H9 (cell line): ENCODE results near the gene SEL1L2. TPM values are rescaled to one million over a fixed set of nuclear protein-coding genes. Genes with fewer than 3 reads are reported as not detected.

ENCODE experiments used
- DNase-seq: peaks from one replicate; pipeline ENCODE4 v3.0.0-alpha.2; 2017
- H2AFZ ChIP-seq: one replicate; pipeline ENCODE4 v1.6.1; 2013; ENCODE audit warnings: mild to moderate bottlenecking, low read length, control low read depth, moderate library complexity
- H2AK5ac ChIP-seq: 2 replicates; pipeline ENCODE4 v1.6.1; 2013; ENCODE audit warnings: low read length, control low read depth, mixed read lengths; ENCODE audit not compliant: insufficient read length
- H2BK120ac ChIP-seq: one replicate; pipeline ENCODE4 v1.6.1; 2013; ENCODE audit warnings: low read depth, mild to moderate bottlenecking, low read length, control low read depth, inconsistent platforms; ENCODE audit not compliant: poor library complexity, severe bottlenecking
- H2BK12ac ChIP-seq: 2 replicates; pipeline ENCODE4 v1.6.1; 2013; ENCODE audit warnings: low read length, control low read depth, mixed read lengths, low read depth; ENCODE audit not compliant: insufficient read length
- H2BK15ac ChIP-seq: 2 replicates; pipeline ENCODE4 v1.6.1; 2013; ENCODE audit warnings: low read depth, low read length, control low read depth
- H2BK20ac ChIP-seq: one replicate; pipeline ENCODE4 v1.6.1; 2013; ENCODE audit warnings: low read depth, mild to moderate bottlenecking, low read length, control low read depth, inconsistent platforms; ENCODE audit not compliant: poor library complexity, severe bottlenecking
- H2BK5ac ChIP-seq: 2 replicates; pipeline ENCODE4 v1.6.1; 2013; ENCODE audit warnings: low read length, control low read depth, mixed read lengths; ENCODE audit not compliant: insufficient read length
- H3K14ac ChIP-seq: 2 replicates; pipeline ENCODE4 v1.6.1; 2013; ENCODE audit warnings: low read length, control low read depth; ENCODE audit not compliant: insufficient read depth
- H3K18ac ChIP-seq: 2 replicates; pipeline ENCODE4 v1.6.1; 2013; ENCODE audit warnings: low read depth, mild to moderate bottlenecking, mixed read lengths, low read length, control low read depth; ENCODE audit not compliant: insufficient read length
- H3K23ac ChIP-seq: 2 replicates; pipeline ENCODE4 v1.6.1; 2013; ENCODE audit warnings: low read length, control low read depth, mixed read lengths, low read depth; ENCODE audit not compliant: insufficient read length
- H3K23me2 ChIP-seq: 2 replicates; pipeline ENCODE4 v1.6.1; 2013; ENCODE audit warnings: low read depth, mild to moderate bottlenecking, mixed read lengths, low read length, control low read depth; ENCODE audit not compliant: insufficient read length, poor library complexity, severe bottlenecking
- H3K27ac ChIP-seq: 2 replicates; pipeline ENCODE4 v1.5.1; 2013; ENCODE audit warnings: low read length, control low read depth, mixed read lengths, low read depth; ENCODE audit not compliant: insufficient read length
- H3K27me3 ChIP-seq: 2 replicates; pipeline ENCODE4 v1.6.1; 2013; ENCODE audit warnings: low read length, control low read depth, inconsistent platforms; ENCODE audit not compliant: insufficient read depth
- H3K4ac ChIP-seq: 2 replicates; pipeline ENCODE4 v1.6.1; 2013; ENCODE audit warnings: low read depth, mild to moderate bottlenecking, control low read depth, inconsistent platforms, low read length, moderate library complexity
- H3K4me1 ChIP-seq: 2 replicates; pipeline ENCODE4 v1.6.1; 2013; ENCODE audit warnings: low read length, control low read depth, inconsistent platforms; ENCODE audit not compliant: insufficient read depth
- H3K4me2 ChIP-seq: 2 replicates; pipeline ENCODE4 v1.6.1; 2013; ENCODE audit warnings: low read length, control low read depth, mixed read lengths; ENCODE audit not compliant: insufficient read length, insufficient read depth
- H3K56ac ChIP-seq: 2 replicates; pipeline ENCODE4 v1.6.1; 2013; ENCODE audit warnings: low read depth, mild to moderate bottlenecking, mixed read lengths, low read length, control low read depth; ENCODE audit not compliant: insufficient read length
- H3K79me1 ChIP-seq: 2 replicates; pipeline ENCODE4 v1.6.1; 2013; ENCODE audit warnings: low read depth, mild to moderate bottlenecking, moderate library complexity, low read length, control low read depth, inconsistent platforms; ENCODE audit not compliant: insufficient read depth, poor library complexity, severe bottlenecking
- H3K79me2 ChIP-seq: 2 replicates; pipeline ENCODE4 v1.6.1; 2013; ENCODE audit warnings: low read length, control low read depth, inconsistent platforms; ENCODE audit not compliant: insufficient read depth
- H3K9ac ChIP-seq: 2 replicates; pipeline ENCODE4 v1.6.1; 2013; ENCODE audit warnings: low read length, control low read depth, mixed read lengths; ENCODE audit not compliant: insufficient read length; ENCODE audit errors: extremely low read depth
- H3K9me3 ChIP-seq: one replicate; pipeline ENCODE4 v1.6.1; 2013; ENCODE audit warnings: low read depth, low read length, inconsistent platforms; ENCODE audit not compliant: control insufficient read depth
- H3T11ph ChIP-seq: one replicate; pipeline ENCODE4 v1.6.1; 2013; ENCODE audit warnings: mild to moderate bottlenecking, low read length, control low read depth, inconsistent platforms
- H4K20me1 ChIP-seq: one replicate; pipeline ENCODE4 v1.6.1; 2013; ENCODE audit not compliant: control insufficient read depth, insufficient read length, insufficient read depth
- H4K5ac ChIP-seq: 2 replicates; pipeline ENCODE4 v1.6.1; 2013; ENCODE audit warnings: low read depth, mild to moderate bottlenecking, mixed read lengths, low read length, control low read depth; ENCODE audit not compliant: insufficient read length
- H4K8ac ChIP-seq: replicated peaks from 2 replicates; pipeline ENCODE4 v1.6.1; 2013; ENCODE audit warnings: low read length, control low read depth, mixed read lengths, low read depth; ENCODE audit not compliant: insufficient read length
- H4K91ac ChIP-seq: 2 replicates; pipeline ENCODE4 v1.6.1; 2013; ENCODE audit warnings: low read depth, mild to moderate bottlenecking, moderate library complexity, mixed read lengths, low read length, control low read depth; ENCODE audit not compliant: insufficient read length
- H3K27ac Mint-ChIP-seq, 3 experiments: 2 replicates in 2 of 3; 3 replicates in 1 of 3; pipeline ENCODE4 v1.8.0; 2020 to 2021; ENCODE audit warnings: mixed read lengths in 3 of 3, mild to moderate bottlenecking in 1 of 3, moderate library complexity in 1 of 3
- H3K27me3 Mint-ChIP-seq: 2 replicates; pipeline ENCODE4 v1.8.0; 2021; ENCODE audit warnings: low read depth, mild to moderate bottlenecking, moderate library complexity, mixed read lengths
- H3K36me3 Mint-ChIP-seq, 3 experiments: 2 replicates in 2 of 3; 3 replicates in 1 of 3; pipeline ENCODE4 v1.8.0; 2020 to 2021; ENCODE audit warnings: low read depth in 3 of 3, mixed read lengths in 3 of 3; ENCODE audit not compliant: insufficient read depth in 1 of 3
- H3K4me1 Mint-ChIP-seq, 2 experiments: 2 replicates each; pipeline ENCODE4 v1.8.0; 2020; ENCODE audit warnings: mixed read lengths in 2 of 2
- H3K4me3 Mint-ChIP-seq, 2 experiments: 2 replicates in 1 of 2; 3 replicates in 1 of 2; pipeline ENCODE4 v1.8.0; 2020 to 2021; ENCODE audit warnings: mild to moderate bottlenecking in 2 of 2, mixed read lengths in 2 of 2, moderate library complexity in 1 of 2
- H3K9me3 Mint-ChIP-seq, 2 experiments: 2 replicates in 1 of 2; 3 replicates in 1 of 2; pipeline ENCODE4 v1.8.0; 2020; ENCODE audit warnings: mild to moderate bottlenecking in 2 of 2, mixed read lengths in 2 of 2, moderate library complexity in 1 of 2
- WGBS: extraction: QIAGEN DNeasy Blood & Tissue Kit; methylation state at CpG from one replicate; pipeline ENCODE4 v1.1.7; 2013; ENCODE audit warnings: missing lambda C conversion rate, low lambda C conversion rate, mixed read lengths; ENCODE audit not compliant: insufficient read length; ENCODE audit errors: extremely low coverage; 5-methylcytosine and 5-hydroxymethylcytosine counted together
- total RNA-seq: library from RNA; stranded (reverse); gene quantifications from 2 replicates; pipeline ENCODE4 v1.2.1, GENCODE V29; 2021
- TF ChIP-seq, protein P1 (sequence below): fragments of 200-600 bp; sonication (generic); conservative IDR thresholded peaks from 3 replicates; pipeline ENCODE4 v1.8.0; 2021; ENCODE audit warnings: antibody characterized with exemption, mild to moderate bottlenecking

The SEL1L2 gene
- total RNA-seq, 1 experiment from 2014 or later, result not detected

DNA sequence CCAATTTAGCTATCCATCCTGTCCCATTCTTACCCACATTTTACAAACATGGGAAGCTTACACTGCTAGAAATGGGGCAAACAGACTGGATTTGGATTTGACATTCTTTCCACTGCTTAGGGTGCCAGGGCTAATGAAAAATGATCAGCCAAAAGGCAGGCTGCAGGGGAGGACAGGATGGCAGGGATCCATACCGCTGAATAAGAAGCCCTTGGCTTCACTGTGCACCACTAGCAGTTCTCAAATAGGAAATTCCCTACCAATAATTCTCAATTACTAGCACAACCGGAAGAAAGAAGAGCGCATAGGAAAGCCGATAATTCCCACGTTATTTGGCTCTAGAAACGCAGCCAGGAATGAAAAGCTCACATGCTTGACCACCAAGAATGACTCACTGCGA is 132.5 kb downstream of the SEL1L2 start:
- Histone ChIP-seq H3K9me3 (no peaks in the 10 kb centered on the region), H3K23ac (no peak overlapping the region), H2BK5ac (no peak overlapping the region), H4K20me1 (no peaks in the 10 kb centered on the region), H2BK15ac (no peak overlapping the region), H4K91ac (no peak overlapping the region), H4K5ac (no peak overlapping the region), H2AK5ac (no peak overlapping the region), H3K4me2 (no peak overlapping the region), H3T11ph (no peak overlapping the region), H3K4me1 (no peaks in the 10 kb centered on the region), H2BK20ac (no peak overlapping the region), H3K27me3 (no peaks in the 10 kb centered on the region), H3K79me2 (no peaks in the 10 kb centered on the region), H4K8ac (no peak overlapping the region), H3K4ac (no peak overlapping the region), H3K79me1 (no peaks in the 10 kb centered on the region), H3K23me2 (no peaks in the 10 kb centered on the region), H2BK120ac (no peak overlapping the region), H3K56ac (no peak overlapping the region), H3K27ac (no peak overlapping the region), H3K9ac (no peak overlapping the region), H3K14ac (no peak overlapping the region), H2BK12ac (no peak overlapping the region), H2AFZ (no peak overlapping the region), H3K18ac (no peak overlapping the region)
- Mint-ChIP-seq H3K36me3 (no peaks in the 10 kb centered on the region), H3K27ac (no peak overlapping the region), H3K4me1 (peaks cover 8 to 9% of the 10 kb centered on the region in 2 experiments), H3K4me3 (no peak overlapping the region), H3K27me3 (no peaks in the 10 kb centered on the region), H3K9me3 (no peaks in the 10 kb centered on the region)
- no peak for DNase-seq
- TF ChIP-seq, protein P1, sequence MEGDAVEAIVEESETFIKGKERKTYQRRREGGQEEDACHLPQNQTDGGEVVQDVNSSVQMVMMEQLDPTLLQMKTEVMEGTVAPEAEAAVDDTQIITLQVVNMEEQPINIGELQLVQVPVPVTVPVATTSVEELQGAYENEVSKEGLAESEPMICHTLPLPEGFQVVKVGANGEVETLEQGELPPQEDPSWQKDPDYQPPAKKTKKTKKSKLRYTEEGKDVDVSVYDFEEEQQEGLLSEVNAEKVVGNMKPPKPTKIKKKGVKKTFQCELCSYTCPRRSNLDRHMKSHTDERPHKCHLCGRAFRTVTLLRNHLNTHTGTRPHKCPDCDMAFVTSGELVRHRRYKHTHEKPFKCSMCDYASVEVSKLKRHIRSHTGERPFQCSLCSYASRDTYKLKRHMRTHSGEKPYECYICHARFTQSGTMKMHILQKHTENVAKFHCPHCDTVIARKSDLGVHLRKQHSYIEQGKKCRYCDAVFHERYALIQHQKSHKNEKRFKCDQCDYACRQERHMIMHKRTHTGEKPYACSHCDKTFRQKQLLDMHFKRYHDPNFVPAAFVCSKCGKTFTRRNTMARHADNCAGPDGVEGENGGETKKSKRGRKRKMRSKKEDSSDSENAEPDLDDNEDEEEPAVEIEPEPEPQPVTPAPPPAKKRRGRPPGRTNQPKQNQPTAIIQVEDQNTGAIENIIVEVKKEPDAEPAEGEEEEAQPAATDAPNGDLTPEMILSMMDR, result no peak
- WGBS, result no CpG with 5 or more reads among the region's 7 CpGs
